ENCODE data around the gene OR2A5. TPM values are rescaled to one million over a fixed set of nuclear protein-coding genes. Genes with fewer than 3 reads are reported as not detected.

The OR2A5 gene
- total and polyA plus RNA-seq, 2 donors (not counting 1 experiment from before 2014, with no cell fraction given): not detected

- no peak for DNase-seq (ENCODE audit: low read depth in 2 of 2)
- no peaks in the 10 kb centered on the region for H3K9me3 ChIP-seq (ENCODE audit: control insufficient read depth, insufficient read depth, low read depth, low read length)
- H3K4me1 ChIP-seq (ENCODE audit: control insufficient read depth, extremely low read depth, insufficient read depth, low read length): no peaks in the 10 kb centered on the region
- H2AFZ ChIP-seq (ENCODE audit: low read length): no peak overlapping the region
- no peak overlapping the region for H3K27ac ChIP-seq (ENCODE audit: insufficient read depth, low read length)
- H3K36me3 ChIP-seq (ENCODE audit: control insufficient read depth, insufficient read depth, low read length): no peaks in the 10 kb centered on the region
- H3K4me3 ChIP-seq (replicated peaks in 1 of 4; ENCODE audit: control extremely low read depth in 1 of 4, insufficient read depth in 1 of 4, low read depth in 3 of 4, low read length in 4 of 4): no peak overlapping the region
- no peak overlapping the region for H3K9ac ChIP-seq (ENCODE audit: insufficient read depth, low read length)
- no peaks in the 10 kb centered on the region for H3K27me3 ChIP-seq (ENCODE audit: control insufficient read depth, insufficient read depth, low read length)
- TF ChIP-seq EZH2 (IDR thresholded peaks at IDR 0.05; ENCODE audit: low read length, missing control alignments) (no peak), CTCF (conservative IDR thresholded peaks at IDR 0.05 in 1 of 2, IDR thresholded peaks at IDR 0.05 in 1 of 2; ENCODE audit: low read depth in 1 of 2, low read length in 2 of 2) (no peak)
- no peaks in the 10 kb centered on the region for H3K79me2 ChIP-seq (ENCODE audit: control insufficient read depth, insufficient read depth, low read length)
- no peak overlapping the region for H3K4me2 ChIP-seq (ENCODE audit: extremely low read depth, insufficient read depth, low read length)
- H4K20me1 ChIP-seq (ENCODE audit: control insufficient read depth, extremely low read depth, insufficient read depth, low read length): no peaks in the 10 kb centered on the region
Observed at GRCh38 chr7:144105211-144105610, 56.5 kb downstream of the OR2A5 start.

Other genes with a start within 250 kb of the OR2A5 start
- 46.5 and 65.6 TPM in 2 replicates for gene TCAF1, start 146.8 kb upstream of the OR2A5 start, total RNA-seq
- gene TCAF1, start 146.8 kb upstream of the OR2A5 start, polyA plus RNA-seq: 52.5 and 61.2 TPM in 2 replicates
- not detected in 2 replicates for gene OR2F2, start 113.7 kb upstream of the OR2A5 start, total RNA-seq
- gene OR2F2, start 113.7 kb upstream of the OR2A5 start, polyA plus RNA-seq: not detected in 2 replicates
- gene OR2F1, start 94.1 kb upstream of the OR2A5 start, total RNA-seq: not detected in 2 replicates
- gene OR2F1, start 94.1 kb upstream of the OR2A5 start, polyA plus RNA-seq: not detected in 2 replicates
- not detected in 2 replicates for gene OR6B1, start 48.6 kb upstream of the OR2A5 start, total RNA-seq
- gene OR6B1, start 48.6 kb upstream of the OR2A5 start, polyA plus RNA-seq: not detected in 2 replicates
- gene OR2A25, start 20.9 kb downstream of the OR2A5 start, total RNA-seq: not detected in 2 replicates
- gene OR2A25, start 20.9 kb downstream of the OR2A5 start, polyA plus RNA-seq: not detected in 2 replicates
- gene OR2A12, start 37.3 kb downstream of the OR2A5 start, total RNA-seq: not detected in 2 replicates
- gene OR2A12, start 37.3 kb downstream of the OR2A5 start, polyA plus RNA-seq: not detected in 2 replicates
- not detected in 2 replicates for gene OR2A2, start 60.6 kb downstream of the OR2A5 start, total RNA-seq
- gene OR2A2, start 60.6 kb downstream of the OR2A5 start, polyA plus RNA-seq: not detected in 2 replicates
- not detected in 2 replicates for gene OR2A14, start 74.2 kb downstream of the OR2A5 start, total RNA-seq
- not detected in 2 replicates for gene OR2A14, start 74.2 kb downstream of the OR2A5 start, polyA plus RNA-seq
- gene CTAGE4, start 134.5 kb downstream of the OR2A5 start, total RNA-seq: 0.17 and 1.0 TPM in 2 replicates
- 0.58 TPM in 1 of 2 replicates, not detected in the other for gene CTAGE4, start 134.5 kb downstream of the OR2A5 start, polyA plus RNA-seq
- gene ARHGEF35, start 146.9 kb downstream of the OR2A5 start, total RNA-seq: 0.51 and 5.4 TPM in 2 replicates
- 1.1 and 1.9 TPM in 2 replicates for gene ARHGEF35, start 146.9 kb downstream of the OR2A5 start, polyA plus RNA-seq
- under 0.01 TPM in 1 of 2 replicates, not detected in the other for gene OR2A42, start 190.7 kb downstream of the OR2A5 start, total RNA-seq
- gene OR2A42, start 190.7 kb downstream of the OR2A5 start, polyA plus RNA-seq: 0.02 and 0.06 TPM in 2 replicates
- gene OR2A7, start 215.8 kb downstream of the OR2A5 start, total RNA-seq: 0.26 and 0.50 TPM in 2 replicates
- gene OR2A7, start 215.8 kb downstream of the OR2A5 start, polyA plus RNA-seq: 0.39 and 0.45 TPM in 2 replicates
- 0.26 and 0.83 TPM in 2 replicates for gene CTAGE8, start 220.3 kb downstream of the OR2A5 start, total RNA-seq
- gene CTAGE8, start 220.3 kb downstream of the OR2A5 start, polyA plus RNA-seq: 0.14 and 0.43 TPM in 2 replicates

All from fibroblast of lung (primary cell).